Muscle of back (tissue), 11 donors: ENCODE results near the gene A3GALT2. TPM values are rescaled to one million over a fixed set of nuclear protein-coding genes. Genes with fewer than 3 reads are reported as not detected.

ENCODE experiments used
- DNase-seq, 3 donors: peaks; one replicate each; pipeline versions ENCODE4 v3.0.0 to v3.0.0-alpha.2; 2013
- polyA plus RNA-seq, 10 donors: library from polyadenylated mRNA; unstranded; fragments of 120-200 nt; gene quantifications; one replicate each; pipeline ENCODE4 v1.2.1, GENCODE V29; 2013; ENCODE audit not compliant: insufficient read length in 10 of 10

Gene A3GALT2
- polyA plus RNA-seq, 10 donors = 0.12 to 0.27 TPM; not detected in 8

- DNase-seq = no peak
Measured at GRCh38 chr1:33272509-33272908, 48.4 kb downstream of the A3GALT2 start.

GRCh38 chr1:33271666-33272505, 49.0 kb downstream of the A3GALT2 start:
- DNase-seq = no peak

- no peak for DNase-seq
Measured at GRCh38 chr1:33270808-33271465, 50.0 kb downstream of the A3GALT2 start.

- no peak for DNase-seq
Measured at GRCh38 chr1:33270379-33270778, 50.5 kb downstream of the A3GALT2 start.

- no peak for DNase-seq
Measured at GRCh38 chr1:33269621-33270020, 51.3 kb downstream of the A3GALT2 start.

- DNase-seq = peak in 1 of 3 donors; percentile 27
Measured at GRCh38 chr1:33268927-33269610, 51.8 kb downstream of the A3GALT2 start.

- DNase-seq = no peak
Measured at GRCh38 chr1:33268457-33268856, 52.4 kb downstream of the A3GALT2 start.

GRCh38 chr1:33267468-33268205, 53.3 kb downstream of the A3GALT2 start:
- no peak for DNase-seq

GRCh38 chr1:33266766-33267165, 54.1 kb downstream of the A3GALT2 start:
- no peak for DNase-seq

- DNase-seq = no peak
Measured at GRCh38 chr1:33265780-33266605, 54.9 kb downstream of the A3GALT2 start.

- peak in 1 of 3 donors; percentile 30 for DNase-seq
Measured at GRCh38 chr1:33263890-33264504, 56.9 kb downstream of the A3GALT2 start.

- DNase-seq = no peak
Measured at GRCh38 chr1:33261344-33261743, 59.6 kb downstream of the A3GALT2 start.

- no peak for DNase-seq
Measured at GRCh38 chr1:33260439-33260838, 60.5 kb downstream of the A3GALT2 start.

GRCh38 chr1:33259879-33260278, 61.0 kb downstream of the A3GALT2 start:
- no peak for DNase-seq

GRCh38 chr1:33258788-33259274, 62.1 kb downstream of the A3GALT2 start:
- no peak for DNase-seq

GRCh38 chr1:33257772-33258712, 62.9 kb downstream of the A3GALT2 start:
- no peak for DNase-seq

GRCh38 chr1:33257207-33257771, 63.6 kb downstream of the A3GALT2 start:
- no peak for DNase-seq
